BE2C (cell line): ENCODE data around the gene CELF1.

Experiments used
- DNase-seq: peaks from one replicate; pipeline ENCODE4 v3.0.0-alpha.2; 2020
- H3K27me3 ChIP-seq: fragments of 250-450 bp; sonication (Bioruptor Pico); 2 replicates; pipeline ENCODE4 v1.5.1; 2020; ENCODE audit warnings: mild to moderate bottlenecking
- H3K36me3 ChIP-seq: fragments of 250-450 bp; sonication (Bioruptor Pico); 2 replicates; pipeline ENCODE4 v1.5.1; 2020; ENCODE audit warnings: mild to moderate bottlenecking
- H3K4me1 ChIP-seq: fragments of 250-450 bp; sonication (Bioruptor Pico); 2 replicates; pipeline ENCODE4 v1.5.1; 2020
- H3K4me3 ChIP-seq: 2 replicates; pipeline ENCODE4 v1.5.1; 2011; ENCODE audit warnings: low read depth, low read length
- H3K9me3 ChIP-seq: fragments of 250-450 bp; sonication (Bioruptor Pico); 2 replicates; pipeline ENCODE4 v1.5.1; 2020
- TF ChIP-seq, protein P1 (sequence below): IDR thresholded peaks from 2 replicates; pipeline ENCODE4 v1.5.1; 2012; ENCODE audit warnings: mild to moderate bottlenecking, low read depth, low read length

Gene CELF1

DNA sequence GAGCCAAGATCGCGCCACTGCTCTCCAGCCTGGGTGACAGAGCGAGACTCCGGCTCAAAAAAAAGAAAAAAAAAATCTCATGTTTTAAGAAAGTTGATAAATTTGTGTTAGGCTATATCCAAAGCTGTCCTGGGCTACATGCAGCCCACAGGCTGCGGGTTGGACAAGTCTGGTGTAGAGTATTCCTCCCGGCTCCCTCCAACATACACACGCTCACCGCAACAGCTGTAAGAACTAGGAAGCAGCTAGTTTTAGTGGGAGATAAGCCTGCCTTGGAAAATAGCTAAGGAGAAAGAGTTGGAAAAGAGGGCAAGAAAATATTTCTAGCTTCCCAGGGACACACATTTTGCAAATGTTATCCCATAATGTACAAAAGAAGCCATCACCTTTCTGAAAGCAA is 46.6 kb downstream of the CELF1 start:
- Histone ChIP-seq H3K36me3 (no peaks in the 10 kb centered on the region), H3K9me3 (no peaks in the 10 kb centered on the region), H3K4me1 (no peaks in the 10 kb centered on the region), H3K4me3 (no peak overlapping the region), H3K27me3 (no peaks in the 10 kb centered on the region)
- no peak for DNase-seq
- TF ChIP-seq, protein P1, sequence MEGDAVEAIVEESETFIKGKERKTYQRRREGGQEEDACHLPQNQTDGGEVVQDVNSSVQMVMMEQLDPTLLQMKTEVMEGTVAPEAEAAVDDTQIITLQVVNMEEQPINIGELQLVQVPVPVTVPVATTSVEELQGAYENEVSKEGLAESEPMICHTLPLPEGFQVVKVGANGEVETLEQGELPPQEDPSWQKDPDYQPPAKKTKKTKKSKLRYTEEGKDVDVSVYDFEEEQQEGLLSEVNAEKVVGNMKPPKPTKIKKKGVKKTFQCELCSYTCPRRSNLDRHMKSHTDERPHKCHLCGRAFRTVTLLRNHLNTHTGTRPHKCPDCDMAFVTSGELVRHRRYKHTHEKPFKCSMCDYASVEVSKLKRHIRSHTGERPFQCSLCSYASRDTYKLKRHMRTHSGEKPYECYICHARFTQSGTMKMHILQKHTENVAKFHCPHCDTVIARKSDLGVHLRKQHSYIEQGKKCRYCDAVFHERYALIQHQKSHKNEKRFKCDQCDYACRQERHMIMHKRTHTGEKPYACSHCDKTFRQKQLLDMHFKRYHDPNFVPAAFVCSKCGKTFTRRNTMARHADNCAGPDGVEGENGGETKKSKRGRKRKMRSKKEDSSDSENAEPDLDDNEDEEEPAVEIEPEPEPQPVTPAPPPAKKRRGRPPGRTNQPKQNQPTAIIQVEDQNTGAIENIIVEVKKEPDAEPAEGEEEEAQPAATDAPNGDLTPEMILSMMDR: no peak

DNA sequence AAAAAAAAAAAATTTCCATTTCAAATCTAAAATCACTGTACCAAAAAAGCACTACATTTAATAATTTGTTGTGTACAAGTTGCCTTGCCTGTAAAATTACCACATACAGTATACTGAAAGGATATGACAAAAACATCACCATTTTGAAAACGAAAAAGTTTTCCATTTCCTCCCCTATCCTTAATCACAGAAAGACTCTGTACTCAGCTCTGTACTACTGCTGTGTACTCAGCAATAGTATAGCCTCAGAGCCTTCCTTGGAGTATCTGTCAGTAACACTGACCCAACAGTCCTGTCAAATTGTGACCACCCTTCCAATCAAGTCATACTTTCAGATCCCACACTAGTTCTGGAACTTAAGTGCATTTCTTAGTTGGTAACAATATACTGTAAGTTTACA is 48.0 kb downstream of the CELF1 start:
- no peaks in the 10 kb centered on the region for H3K27me3 ChIP-seq
- no peaks in the 10 kb centered on the region for H3K9me3 ChIP-seq
- H3K4me3 ChIP-seq: no peak overlapping the region
- TF ChIP-seq, protein P1: no peak
- peaks cover 4% of the 10 kb centered on the region for H3K4me1 ChIP-seq
- H3K36me3 ChIP-seq: no peaks in the 10 kb centered on the region
- DNase-seq: no peak

DNA sequence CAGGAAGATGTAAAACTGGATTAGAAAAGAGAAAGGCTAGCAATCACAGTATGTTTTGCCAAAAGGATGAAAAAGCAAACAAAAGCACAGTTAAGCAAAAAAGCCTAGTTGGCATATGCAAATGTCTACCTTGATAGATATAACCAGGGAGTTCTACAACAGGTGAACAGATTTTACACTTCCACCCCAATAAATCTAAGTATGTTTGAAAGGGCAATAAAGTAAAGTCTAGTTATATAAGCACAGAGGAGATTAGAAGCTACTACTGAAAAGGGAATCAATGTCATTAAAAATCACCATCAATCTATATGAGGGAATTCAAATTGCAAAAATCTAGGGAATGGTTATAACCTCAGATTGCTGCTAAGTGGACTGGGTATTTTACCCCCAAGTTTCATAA is 49.7 kb downstream of the CELF1 start:
- H3K36me3 ChIP-seq: no peaks in the 10 kb centered on the region
- DNase-seq: no peak
- TF ChIP-seq, protein P1: no peak
- H3K4me1 ChIP-seq: peaks cover 11% of the 10 kb centered on the region
- H3K9me3 ChIP-seq: no peaks in the 10 kb centered on the region
- no peaks in the 10 kb centered on the region for H3K27me3 ChIP-seq
- H3K4me3 ChIP-seq: no peak overlapping the region

DNA sequence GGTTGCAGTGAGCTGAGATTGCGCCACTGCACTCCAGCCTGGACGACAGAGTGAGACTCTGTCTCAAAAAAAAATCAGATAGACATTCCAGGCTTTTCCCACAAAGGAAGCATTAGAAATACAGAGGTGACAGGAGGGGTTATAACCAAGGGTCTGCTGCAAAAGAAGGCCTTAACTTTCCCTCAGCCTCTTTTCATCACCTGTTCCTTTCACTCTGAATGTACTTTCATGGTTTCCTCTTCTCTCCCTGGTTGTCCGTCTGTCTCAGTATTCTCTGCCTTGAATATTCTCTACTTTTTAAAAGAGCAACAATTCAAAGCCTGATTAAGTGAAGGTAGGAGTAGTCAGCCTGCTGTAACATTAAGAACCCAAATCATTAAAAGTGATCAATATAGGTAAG is 50.2 kb downstream of the CELF1 start:
- Histone ChIP-seq H3K36me3 (no peaks in the 10 kb centered on the region), H3K4me1 (peaks cover 11% of the 10 kb centered on the region)

DNA sequence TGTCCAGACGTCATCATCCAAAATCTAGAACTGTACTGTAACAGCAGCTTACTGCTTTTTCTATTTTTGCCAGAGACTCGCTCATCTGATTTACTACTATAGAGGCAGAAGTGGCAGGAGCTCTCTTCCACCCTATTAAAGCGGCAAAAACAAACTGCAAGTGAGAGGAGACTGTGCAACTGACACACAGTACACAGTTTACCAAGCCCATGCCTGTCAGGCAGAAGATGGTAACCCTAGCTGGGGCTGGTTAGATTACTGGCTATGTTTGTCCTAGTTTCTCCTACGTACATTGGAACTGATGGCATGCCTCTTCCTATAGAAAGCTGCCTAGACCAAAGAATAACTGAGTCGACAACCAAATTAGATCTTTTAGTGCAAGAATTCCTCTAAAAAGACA is 51.8 kb downstream of the CELF1 start:
- H3K36me3 ChIP-seq: no peaks in the 10 kb centered on the region
- TF ChIP-seq, protein P1: no peak
- DNase-seq: no peak
- no peaks in the 10 kb centered on the region for H3K27me3 ChIP-seq
- no peak overlapping the region for H3K4me3 ChIP-seq
- peaks cover 11% of the 10 kb centered on the region for H3K4me1 ChIP-seq
- no peaks in the 10 kb centered on the region for H3K9me3 ChIP-seq

More for the DNA sequence above, 50.2 kb downstream of the CELF1 start:
- H3K9me3 ChIP-seq: no peaks in the 10 kb centered on the region
- DNase-seq: no peak
- no peak overlapping the region for H3K4me3 ChIP-seq
- H3K27me3 ChIP-seq: no peaks in the 10 kb centered on the region
- TF ChIP-seq, protein P1: no peak

DNA sequence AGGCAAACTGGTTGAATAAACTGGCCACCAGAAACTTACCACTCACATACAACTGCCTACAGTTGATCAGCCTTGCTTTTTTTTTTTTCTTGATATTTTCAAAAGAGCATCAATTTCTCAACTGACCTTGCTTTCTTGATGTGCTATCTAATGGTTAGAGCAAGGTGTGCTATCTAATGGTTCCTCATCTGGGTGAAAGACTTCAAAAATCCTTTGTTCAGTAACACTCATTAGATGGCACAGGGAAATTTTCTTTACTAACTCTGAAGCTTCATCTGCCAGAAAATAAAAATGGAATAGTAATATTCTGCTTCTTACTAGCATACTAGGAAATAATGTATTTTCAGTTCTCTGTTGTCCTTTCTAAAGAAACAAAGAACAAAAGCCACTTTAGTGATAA is 52.8 kb downstream of the CELF1 start:
- TF ChIP-seq, protein P1: no peak
- Histone ChIP-seq H3K4me3 (no peak overlapping the region), H3K27me3 (no peaks in the 10 kb centered on the region), H3K4me1 (peaks cover 11% of the 10 kb centered on the region), H3K9me3 (no peaks in the 10 kb centered on the region), H3K36me3 (no peaks in the 10 kb centered on the region)
- no peak for DNase-seq
